HG03135 (cell line): ENCODE results near the gene CEP350.
"Not testable (repeated sequence)": the region's sequence is repeated elsewhere in the genome, so short reads cannot be mapped to it uniquely, and the experiment has no call there.

ENCODE experiments used
- ATAC-seq: cut with Tn5 transposase; IDR thresholded peaks from one replicate; pipeline ENCODE4 v1.9.1; 2021; ENCODE audit warnings: mild to moderate bottlenecking, moderate library complexity; ENCODE audit not compliant: unreplicated experiment

The CEP350 gene

DNA sequence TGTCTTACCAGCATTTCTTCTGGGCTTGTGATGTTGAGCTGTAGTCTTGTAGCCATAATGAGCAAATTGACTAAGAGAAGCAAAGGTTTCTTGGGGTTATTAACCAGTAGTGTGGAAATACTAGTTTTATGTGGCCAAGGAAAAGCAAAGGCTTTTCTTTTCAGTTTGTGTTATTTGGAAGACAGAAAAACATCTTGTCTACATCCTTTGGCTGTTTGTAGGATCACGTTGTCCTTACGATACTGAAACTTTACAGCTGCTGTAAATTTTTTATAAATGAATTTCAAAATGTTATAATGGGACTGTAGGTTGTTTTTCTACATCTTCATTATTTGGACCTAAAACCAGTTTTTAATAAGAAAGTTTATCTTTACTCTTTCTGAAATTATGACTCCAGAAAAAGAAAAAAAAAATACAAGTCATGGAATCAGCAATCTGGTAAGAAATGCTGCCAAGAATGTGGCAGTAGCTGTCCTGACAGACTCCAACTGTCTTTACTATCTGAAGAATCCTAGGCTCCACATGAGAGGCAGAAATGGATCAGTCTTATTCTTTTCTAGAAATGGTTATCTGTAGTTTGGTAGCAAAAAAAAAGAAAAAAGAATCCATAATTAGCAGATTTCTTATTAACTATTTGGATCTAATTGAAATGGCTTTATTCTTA is 158.5 kb downstream of the CEP350 start:
- no peak for ATAC-seq

DNA sequence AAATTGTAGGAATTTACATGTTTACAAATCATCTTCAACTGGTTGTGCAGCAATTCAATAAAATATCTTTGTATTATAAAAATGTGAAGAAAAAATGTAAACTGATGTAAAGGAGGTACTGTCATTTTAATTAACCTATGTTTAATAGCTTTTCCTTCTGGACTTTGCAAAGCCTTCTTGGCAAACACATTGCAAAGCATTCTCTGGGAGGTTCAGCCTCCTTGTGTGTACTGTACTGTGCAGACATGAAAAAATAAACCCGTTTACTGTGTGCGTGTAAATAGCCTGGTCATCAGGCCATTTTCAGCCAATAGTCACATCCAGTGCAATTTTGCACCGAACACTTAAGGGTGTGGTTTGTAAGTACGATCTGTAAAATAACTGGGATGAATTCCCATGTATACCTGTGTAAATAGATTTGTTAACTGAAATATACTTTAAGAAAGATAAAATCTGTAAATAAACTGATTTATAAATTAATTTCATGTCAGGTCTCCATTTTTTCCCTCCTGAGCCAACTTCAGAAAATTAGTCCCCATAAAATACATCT is 159.9 kb downstream of the CEP350 start:
- no peak for ATAC-seq

DNA sequence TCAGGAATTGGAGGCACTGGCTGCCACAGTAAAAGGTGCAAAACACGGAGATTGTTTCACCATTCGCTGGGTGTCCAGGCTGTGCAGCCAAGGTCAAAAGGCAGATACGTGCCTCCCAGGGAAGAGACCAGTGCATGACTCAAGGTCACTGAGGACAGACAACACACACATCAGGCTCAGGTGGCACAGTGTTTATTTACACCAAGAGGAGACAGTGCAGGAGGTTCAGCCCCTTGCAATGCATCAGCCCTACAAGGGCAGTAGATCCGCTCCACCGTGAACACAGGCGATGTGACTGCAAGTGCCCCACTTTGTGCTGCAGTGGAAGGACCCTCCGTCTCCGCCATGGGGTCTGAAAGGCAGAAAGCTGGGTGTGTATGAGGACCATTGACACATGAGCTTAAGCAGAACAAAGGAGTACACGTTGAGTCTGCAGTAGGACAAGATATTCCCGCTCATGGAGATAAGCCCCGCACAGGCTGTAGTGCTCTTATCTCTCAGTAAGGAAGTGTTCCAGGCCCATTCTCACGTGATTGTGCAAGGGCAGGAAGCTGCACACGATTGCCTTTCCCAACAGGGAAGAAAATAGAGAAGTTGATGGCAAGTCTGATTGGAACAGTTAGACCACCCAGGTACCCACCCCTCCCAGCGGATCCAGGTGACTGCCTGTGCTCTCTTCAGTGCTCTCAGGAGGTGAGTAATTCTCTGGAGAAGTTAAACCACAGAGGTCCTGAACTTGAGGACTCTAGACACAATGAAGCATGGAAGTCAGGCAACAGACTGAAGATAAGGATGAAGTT is 162.6 kb downstream of the CEP350 start:
- no peak for ATAC-seq

DNA sequence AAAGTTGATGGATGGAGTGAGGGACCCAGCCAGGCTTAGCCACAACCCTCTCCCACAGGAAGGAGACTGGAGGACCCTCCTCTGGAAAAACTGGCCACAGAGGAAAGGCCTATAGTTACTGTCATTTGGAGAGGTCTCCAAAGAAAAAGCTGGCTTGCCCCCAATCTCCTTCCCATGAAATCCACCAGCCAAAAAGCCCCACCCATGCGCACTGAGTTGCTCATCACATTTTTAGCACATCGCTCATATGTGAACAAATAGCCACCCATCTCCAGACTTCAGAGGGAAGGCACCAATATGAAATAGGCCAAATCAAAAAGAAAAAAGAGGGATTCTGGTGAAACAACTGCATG is 163.1 kb downstream of the CEP350 start:
- ATAC-seq = no peak

DNA sequence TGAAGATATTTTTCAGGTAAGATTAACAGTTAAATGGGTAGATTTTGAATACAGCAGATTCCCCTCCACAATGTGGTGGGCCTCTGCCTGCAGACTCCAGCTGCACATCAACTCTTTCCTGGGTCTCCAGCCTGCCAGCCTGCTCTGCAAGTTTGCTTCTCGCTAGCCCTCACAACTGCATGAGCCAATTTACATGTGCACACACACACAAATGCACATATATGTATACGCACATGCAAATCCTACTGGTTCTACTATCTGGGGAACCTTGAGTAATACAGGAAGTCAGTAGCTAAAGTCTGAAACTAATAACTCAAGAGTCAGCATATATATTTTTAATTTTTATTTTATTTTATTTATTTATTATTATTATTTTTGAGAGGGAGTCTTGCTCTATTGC is 165.2 kb downstream of the CEP350 start:
- ATAC-seq = no peak

DNA sequence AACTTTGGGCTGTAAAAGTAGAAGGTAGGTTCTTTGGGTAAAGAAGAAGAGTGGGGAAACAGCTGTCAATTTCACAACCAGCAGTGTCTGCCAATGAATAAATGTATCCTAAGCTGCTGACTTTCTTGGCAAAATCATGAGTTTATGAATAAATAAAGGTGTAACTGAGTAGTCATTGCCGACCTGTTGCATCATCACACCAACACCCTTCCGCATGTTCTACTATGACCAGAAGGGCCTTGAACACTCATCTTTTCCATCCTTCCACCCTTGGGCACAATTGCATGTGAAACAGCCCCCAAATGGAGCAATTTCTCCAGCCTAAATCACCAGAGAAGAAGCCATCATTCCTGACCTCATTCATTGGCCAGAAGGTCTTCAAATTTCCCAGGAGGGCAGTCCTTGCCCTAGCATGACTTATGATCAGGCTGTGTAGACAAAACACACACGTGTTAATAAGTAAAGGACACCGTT is 168.9 kb downstream of the CEP350 start:
- ATAC-seq = no peak

DNA sequence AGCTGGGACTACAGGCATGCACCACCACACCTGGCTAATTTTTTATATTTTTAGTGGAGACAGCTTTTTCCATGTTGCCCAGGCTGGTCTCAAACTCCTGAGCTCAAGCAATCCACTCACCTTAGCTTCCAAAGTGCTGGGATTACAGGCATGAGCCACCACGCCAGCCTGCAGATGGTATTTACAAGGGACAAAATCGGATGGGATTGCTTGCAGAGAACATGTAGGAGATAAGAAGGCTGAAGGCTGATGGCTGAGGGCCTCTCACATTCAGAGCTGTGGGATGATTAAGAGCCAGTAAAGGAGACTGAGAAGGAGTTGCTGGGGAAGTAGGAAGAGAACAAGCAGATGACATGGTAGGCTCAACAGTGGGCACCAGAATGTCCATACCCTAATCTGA is 176.0 kb downstream of the CEP350 start:
- ATAC-seq = no peak

DNA sequence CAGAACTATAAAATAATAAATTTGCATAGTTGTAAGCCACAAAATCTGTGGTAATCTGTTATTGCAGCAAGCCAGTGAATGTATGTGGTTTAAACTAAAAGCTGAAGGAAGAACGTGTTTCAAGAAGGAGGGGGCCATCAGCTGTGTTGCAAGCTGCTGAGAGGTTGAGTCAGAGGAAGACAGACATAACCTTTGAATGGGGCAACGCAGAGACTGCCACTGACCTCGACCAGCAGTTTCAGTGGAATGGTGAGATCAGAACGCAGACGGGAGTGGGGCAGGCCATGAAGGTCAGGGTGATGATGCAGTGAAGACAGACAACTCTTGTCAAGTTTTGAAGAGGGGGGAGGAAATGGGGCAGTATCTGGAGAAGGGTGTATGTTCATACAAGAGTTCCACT is 176.9 kb downstream of the CEP350 start:
- ATAC-seq = no peak

DNA sequence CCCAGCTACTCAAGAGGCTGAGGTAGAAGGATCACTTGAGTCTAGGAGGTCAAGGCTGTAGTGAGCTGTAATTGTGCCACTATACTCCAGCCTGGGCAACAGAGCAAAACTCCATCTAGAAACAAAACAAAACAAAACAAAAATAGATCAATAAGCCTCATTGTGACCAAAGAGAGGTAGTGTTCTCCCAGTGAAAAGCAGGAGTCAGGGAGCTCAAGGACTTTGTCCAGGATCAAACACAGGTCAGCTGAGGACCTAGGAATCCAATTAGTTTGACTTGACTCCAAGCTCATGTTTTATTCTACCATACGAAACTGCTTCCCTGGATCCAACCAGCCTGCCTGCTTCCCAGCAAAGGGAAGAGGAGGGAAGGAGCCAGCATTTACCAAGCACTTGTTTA is 178.6 kb downstream of the CEP350 start:
- no peak for ATAC-seq

DNA sequence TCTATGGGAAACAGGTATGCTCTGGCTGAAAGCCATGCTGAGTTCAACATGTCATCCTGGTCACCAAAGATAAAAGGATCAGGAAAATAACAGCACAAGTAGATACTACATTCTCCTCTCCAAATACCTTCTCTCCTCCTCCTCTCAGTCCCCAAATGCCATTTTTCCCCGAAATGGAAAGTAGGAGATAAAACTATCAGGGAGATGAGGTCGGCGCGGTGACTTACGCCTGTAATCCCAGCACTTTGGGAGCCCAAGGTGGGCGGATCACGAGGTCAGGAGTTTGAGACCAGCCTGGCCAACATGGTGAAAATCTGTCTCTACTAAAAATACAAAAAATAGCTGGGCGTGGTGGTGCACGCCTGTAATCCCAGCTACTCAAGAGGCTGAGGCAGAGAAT is 179.1 kb downstream of the CEP350 start:
- ATAC-seq = not testable (repeated sequence)

DNA sequence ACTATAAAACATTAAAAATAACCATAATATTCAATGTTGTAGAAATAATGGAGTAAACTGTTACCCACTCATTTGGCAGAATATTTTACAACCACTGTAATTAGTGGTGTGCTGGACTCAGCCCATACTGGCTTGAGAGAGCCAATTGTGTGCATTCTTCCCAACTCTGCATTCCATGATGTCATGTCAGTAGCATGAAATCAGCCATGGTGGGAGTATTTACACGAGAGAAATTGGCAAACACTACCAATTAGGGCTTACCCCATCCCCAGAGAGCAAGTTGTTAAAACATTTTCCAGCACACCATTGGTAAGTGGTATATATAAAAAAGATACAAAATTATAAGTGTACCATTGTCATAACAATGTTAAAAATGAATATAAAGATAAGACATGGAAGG is 180.9 kb downstream of the CEP350 start:
- no peak for ATAC-seq

DNA sequence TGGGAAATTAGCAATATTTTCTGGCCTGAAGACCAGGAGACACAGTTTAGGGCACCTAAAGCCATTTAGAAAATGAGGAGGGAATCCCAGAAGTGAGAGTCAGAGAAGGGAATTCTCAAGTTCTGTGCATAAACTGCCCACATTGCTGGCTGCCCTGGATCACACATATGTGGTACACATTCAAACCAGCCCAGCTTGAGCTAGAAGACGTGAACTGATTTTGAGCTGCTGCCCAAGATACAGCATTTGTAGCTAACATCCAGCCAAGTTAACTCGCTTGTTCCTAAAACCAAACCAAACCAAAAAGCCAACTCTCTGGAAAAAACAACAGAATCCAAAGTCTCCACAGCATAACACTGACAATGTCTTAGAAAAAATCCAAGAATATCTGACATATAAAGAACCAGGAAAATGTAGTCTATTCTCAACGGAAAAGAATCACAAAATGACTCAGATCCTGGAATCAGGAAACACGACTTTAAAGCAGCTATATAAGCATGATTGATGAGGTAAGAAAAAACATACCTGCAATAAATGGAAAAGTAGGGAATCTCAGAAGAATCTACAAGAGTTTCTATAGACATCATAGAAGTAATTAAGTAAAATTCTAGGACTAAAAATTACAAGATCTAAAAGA is 181.8 kb downstream of the CEP350 start:
- no peak for ATAC-seq

DNA sequence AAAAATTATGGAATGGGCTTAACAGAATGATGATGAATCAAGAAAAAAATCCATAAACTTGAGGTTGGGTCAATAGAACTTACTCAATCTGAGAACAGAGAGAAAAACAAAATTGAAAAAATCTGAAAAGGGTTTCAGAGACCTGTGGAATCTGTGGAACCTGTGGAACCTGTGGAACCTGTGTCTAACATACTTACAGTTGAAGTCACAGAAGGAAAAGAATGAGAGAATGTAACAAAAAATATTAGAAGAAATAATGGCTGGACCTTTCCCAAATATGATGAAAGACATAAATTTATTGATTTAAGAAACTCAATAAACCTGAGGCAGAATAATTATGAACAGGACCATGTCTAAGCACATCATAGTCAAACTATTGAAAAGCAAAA is 182.4 kb downstream of the CEP350 start:
- no peak for ATAC-seq

DNA sequence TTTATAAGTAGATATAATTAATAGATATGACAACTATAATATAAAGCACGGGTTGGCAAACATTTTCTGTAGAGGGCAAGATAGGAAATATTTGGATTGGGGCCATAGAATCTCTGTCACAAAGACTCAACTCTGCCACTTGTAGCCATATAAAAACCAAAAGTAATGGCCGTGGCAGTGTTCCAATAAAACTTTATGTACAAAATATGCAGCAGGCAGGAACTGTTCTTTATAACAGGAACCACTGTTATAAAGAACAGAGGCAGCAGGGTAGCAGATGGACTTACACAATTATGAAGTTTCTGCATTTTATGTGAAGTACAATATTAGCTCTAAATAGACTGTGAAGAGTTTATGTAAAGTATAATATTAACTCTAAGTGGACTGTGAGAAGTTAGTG is 183.2 kb downstream of the CEP350 start:
- ATAC-seq = no peak

DNA sequence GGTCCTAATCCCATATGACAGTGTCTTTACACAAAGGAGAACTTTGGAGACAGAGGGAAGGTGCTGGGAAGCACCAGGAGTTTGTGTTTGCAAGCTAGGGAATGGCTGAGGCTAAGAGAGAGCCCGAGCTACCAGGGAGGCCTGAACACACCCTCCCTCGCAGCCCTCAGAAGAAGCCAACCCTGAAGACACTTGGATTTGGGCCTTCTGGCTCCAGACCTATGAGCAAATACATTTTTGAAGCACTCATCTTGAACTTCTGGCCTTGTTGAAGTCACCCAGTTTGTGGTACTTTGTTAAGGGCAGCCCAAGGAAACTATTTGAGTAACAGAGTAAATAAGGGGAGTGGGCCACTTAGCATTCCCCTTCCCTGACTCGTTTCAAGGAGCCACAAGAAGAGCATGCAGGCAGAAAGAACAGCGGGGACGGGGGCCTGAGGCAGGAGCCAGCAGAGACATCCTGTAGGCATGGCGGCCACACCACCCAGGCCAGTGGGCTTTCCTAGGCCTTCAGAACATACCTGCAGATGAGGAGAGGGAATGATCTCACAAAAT is 186.8 kb downstream of the CEP350 start:
- no peak for ATAC-seq

DNA sequence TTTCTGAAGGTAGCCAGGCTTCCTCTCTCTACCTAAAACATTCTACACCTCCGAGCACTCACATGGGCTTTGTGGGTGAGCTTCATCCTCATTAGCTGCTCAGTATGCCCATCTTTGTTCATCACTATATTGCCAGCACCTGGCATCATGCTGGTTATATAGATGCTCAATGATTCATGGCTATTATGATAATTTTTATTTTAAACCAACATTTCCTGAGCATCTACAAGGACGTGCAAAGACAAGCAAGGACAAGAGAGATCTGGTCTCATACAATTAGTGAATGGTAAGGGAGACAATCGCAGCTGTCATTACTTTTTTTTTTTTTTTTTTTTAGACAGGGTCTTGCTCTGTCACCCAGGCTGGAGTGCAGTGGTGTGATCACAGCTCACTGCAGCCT is 188.7 kb downstream of the CEP350 start:
- no peak for ATAC-seq

DNA sequence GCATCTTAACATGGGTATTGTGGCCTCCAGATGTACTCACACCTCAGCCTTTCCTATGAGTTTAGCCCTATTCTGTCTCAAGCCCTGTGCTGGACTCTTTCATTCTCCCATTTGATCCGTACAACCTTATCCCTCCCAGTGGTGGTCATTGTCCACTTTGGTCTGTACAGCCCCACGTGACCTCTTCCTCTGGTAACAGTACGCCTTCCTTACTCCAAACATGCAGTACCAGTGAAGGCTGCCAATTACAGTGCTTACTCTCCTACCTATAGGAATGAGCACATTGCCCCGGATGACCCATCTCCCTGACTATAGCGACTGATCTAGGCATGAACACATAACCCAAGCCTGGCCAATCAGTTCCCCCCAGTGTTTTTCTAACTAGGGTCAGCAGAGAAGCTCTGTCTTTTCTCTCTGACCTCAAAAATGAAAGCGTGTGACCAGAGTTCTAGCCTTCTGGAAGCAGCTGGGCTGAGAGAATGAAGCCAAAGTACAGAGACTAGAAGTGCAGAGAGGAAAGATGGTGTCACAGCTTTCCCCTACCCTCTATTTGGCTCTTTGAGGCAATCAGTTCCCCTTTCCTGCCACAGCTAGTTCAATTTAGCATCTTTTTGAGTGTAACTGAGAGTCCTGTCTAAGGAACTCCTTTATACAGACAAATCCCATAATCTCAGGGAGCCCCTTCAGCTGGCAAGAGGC is 190.2 kb downstream of the CEP350 start:
- no peak for ATAC-seq

DNA sequence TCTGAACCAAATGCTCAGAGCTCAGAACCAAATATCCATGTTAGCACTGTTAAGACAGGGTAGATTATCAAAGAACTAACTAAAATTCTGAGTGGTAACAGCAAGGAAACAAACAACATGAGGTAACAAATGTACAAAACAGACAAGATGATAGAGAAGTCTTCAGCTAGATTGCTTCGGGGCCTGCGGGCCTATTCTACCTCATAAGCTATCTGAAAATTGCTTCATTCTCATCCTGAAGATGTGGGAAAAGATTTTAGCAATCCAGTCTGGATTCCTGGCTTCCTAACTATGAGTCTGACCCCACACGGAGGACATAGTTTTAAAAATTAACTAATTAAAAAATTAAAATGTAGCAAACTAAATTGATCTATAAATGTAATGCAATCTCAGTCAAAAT is 190.8 kb downstream of the CEP350 start:
- ATAC-seq = no peak

DNA sequence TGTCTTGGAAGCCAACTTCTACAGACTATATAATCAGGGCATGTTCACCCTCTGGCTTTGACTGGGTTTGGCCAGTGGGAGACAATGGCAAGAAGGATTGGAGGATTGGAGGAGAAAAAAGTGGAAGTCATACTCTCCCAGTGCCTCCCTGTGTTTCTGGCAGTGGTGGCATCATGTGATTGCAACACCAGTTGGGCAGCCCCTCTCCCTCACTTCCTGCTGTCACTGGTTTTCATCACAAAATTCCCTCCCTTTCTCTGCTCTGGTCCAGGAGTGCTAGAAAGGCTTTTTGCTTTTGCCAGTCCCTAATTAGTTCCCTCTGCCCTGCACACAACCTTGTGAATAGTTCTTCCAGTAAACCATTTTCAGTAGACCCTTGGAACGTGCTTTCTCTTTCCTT is 196.4 kb downstream of the CEP350 start:
- ATAC-seq = no peak

DNA sequence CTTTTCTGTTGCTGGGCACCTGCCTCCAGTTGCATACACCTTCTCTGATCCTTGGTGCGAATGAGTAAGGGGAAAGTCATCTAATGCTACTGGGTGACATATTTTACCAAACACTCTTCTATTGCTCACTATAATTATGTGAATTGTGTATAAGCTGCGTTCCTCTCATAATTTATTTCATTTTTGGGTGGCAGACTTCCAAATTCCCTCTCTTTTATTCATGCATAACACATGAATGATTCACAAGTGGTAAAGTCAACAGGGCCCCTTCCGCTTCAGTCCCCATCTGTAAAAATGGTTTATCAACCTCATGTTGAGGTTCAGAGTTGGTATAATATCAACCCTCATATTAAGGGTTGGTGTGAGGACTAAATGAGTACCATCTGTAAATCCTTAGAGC is 196.9 kb downstream of the CEP350 start:
- ATAC-seq = no peak

DNA sequence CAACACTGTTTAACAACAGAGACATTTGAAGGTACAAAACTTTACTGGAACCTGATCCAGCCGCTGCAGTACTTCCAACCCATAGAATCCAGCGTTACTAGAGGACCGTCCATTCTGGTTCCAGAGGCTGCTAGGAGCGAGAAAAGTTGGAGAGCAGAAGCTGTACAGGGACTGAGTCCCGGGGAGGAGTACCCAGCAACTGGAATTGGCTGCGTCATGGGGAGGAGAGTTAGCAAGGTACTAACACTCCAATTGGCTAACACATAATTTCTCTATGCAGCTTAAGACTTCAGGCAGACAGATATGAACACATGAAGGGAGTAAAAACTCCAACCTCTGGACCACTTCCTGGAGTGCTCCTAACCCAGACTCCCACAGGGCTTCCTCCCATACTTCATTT is 198.0 kb downstream of the CEP350 start:
- ATAC-seq = no peak
